ENCODE measurements around the gene ASB10.

Gene ASB10

DNA sequence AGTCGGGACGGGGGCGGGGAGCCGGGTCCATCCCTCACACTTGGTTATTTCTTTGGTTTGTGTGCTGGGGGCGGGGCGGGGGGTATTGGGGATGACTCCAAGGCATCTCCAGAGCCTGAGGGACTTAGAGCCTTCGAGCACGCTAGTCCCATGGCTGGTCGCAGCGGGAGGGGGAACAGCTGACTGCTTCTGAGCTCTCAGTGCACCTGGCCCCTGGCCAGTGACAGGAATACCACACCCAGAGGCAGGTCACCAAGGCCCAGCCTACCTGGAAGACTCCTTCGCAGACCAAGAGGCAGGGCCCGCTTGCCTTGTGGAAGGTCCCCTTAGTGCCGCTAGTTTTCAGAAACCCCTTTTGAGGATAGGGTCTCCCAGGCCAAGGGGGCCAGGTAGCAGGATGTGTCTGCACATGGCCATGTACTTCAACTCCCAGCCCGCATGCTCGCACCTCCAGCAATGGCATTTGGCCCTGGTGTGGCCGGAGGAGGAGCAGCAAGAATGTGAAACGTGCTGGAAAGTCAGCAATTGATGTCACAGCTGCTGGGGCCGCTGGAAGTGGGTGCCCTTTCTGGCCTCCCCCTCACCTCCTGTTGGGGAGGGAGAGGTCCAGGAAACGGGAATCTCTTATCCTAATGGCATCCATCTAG, 60.4 kb downstream of the ASB10 start:
- Mint-ChIP-seq H3K4me1 (ENCODE audit: low read depth) (no peaks in the 10 kb centered on the region), H3K4me3 (no peak overlapping the region), H3K9me3 (no peaks in the 10 kb centered on the region)

DNA sequence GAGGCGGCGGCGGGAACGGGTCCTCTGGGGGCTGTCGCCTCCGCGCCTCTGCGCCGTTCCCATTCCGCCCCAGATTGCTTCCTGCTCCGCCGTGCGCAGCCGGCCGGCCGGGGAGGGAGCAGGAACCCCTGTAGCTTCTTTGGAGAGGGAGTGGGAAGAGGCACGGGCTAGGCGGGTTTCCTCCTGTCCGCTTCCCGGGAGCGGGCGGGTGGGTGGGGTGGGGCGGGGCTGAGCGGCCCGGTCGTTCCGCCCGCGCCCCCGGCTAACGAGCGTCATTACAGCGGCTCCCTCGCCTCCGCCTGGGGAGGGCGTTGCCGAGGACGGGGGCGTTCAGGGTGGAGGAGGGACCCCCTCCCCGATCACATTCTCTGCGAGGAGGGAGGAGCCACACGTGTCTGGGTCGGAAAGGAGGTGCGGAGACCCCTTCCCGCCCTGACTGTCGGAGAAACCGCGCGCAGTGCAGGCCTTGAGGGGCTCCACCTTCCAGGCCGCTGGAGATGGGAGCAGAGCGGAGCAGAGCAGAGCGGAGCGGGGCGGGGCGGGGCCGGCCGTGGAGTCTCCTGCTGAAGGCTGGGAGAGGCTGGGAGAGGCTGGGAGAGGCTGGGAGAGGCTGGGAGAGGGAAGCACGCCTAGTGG, 61.1 kb downstream of the ASB10 start:
- Mint-ChIP-seq H3K27ac (no peak overlapping the region), H3K4me3 (no peak overlapping the region), H3K27me3 (ENCODE audit: low read depth) (no peaks in the 10 kb centered on the region), H3K4me1 (ENCODE audit: low read depth) (no peaks in the 10 kb centered on the region), H3K36me3 (ENCODE audit: low read depth) (peaks cover 6% of the 10 kb centered on the region), H3K9me3 (no peaks in the 10 kb centered on the region)

More for the DNA sequence above, 60.4 kb downstream of the ASB10 start:
- Mint-ChIP-seq H3K36me3 (ENCODE audit: low read depth) (peaks cover 5% of the 10 kb centered on the region), H3K27me3 (ENCODE audit: low read depth) (no peaks in the 10 kb centered on the region), H3K27ac (no peak overlapping the region)
